Erythroblast (primary cell): ENCODE data around the gene OLFM3.

Experiments used
- GATA1 ChIP-seq: IDR thresholded peaks from 2 replicates; pipeline ENCODE4 v1.6.1; 2011; ENCODE audit warnings: low read depth, mild to moderate bottlenecking, control low read depth, low read length, moderate library complexity
- POLR2A ChIP-seq: IDR thresholded peaks from 2 replicates; pipeline ENCODE4 v1.6.1; 2011; ENCODE audit warnings: mild to moderate bottlenecking, low read length

DNA sequence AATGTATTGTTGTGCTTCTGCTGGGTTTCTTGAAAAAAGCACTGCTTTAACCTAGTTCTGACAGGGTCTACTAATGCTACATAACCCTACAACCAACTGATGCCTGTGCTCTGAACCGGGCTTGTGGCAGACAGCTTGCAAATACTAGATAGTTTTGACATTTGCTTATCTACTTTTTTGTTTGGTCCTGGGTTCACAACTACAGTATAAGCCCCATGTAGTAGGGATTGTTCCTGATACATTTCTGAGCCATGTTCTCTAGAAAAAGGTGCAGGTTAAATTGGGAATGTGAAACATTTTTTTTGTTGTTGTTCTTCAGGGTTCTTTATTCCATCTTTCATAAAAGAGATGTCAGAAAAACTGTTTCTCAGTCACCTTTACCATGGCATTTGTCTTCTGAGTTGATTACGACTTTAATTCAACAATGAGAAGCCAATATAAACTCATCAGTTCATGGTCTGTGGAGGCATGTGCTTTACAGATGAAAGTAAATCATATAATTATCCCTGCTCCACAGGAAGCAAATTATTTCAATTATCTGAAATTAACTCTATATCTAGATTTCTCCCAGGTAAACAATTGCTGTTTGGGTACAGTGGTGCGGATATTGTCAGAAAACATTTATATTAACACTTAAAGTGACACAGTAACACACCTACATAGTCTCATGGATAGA, 22.0 kb downstream of the OLFM3 start:
- TF ChIP-seq POLR2A, result no peak
- no peak for TF ChIP-seq GATA1
